Uterus (tissue), 4 donors: ENCODE data around the gene LYZL4. TPM values are rescaled to one million over a fixed set of nuclear protein-coding genes. Genes with fewer than 3 reads are reported as not detected.

ENCODE experiments used
- DNase-seq, 2 donors: peaks; one replicate each; pipeline ENCODE4 v3.0.0-alpha.2; 2019 to 2020
- H3K27ac ChIP-seq, 2 donors: fragments of 200-600 bp; sonication (generic); 1 replicate in 1 of 2; 2 replicates in 1 of 2; pipeline ENCODE4 v1.5.1; 2016 to 2018
- H3K27me3 ChIP-seq, 2 donors: fragments of 200-600 bp; sonication (generic); one replicate each; pipeline ENCODE4 v1.5.1; 2018 to 2019; ENCODE audit warnings: control low read depth in 1 of 2
- H3K36me3 ChIP-seq, 2 donors: fragments of 200-600 bp; sonication (generic); one replicate each; pipeline ENCODE4 v1.5.1; 2019; ENCODE audit warnings: control low read depth in 1 of 2
- H3K4me1 ChIP-seq, 2 donors: fragments of 200-600 bp; sonication (generic); one replicate each; pipeline ENCODE4 v1.5.1; 2018 to 2019; ENCODE audit warnings: control low read depth in 1 of 2
- H3K4me3 ChIP-seq, 2 donors: fragments of 200-600 bp; sonication (generic); 1 replicate in 1 of 2; 2 replicates in 1 of 2; pipeline ENCODE4 v1.5.1; 2018 to 2019; ENCODE audit warnings: mild to moderate bottlenecking in 1 of 2
- H3K9me3 ChIP-seq, 2 donors: fragments of 200-600 bp; sonication (generic); one replicate each; pipeline ENCODE4 v1.5.1; 2019; ENCODE audit warnings: control low read depth in 1 of 2
- POLR2A ChIP-seq, 2 donors: fragments of 450-650 bp; IDR thresholded peaks; one replicate each; pipeline ENCODE4 v1.6.1; 2016; ENCODE audit warnings: antibody characterized with exemption in 2 of 2, mild to moderate bottlenecking in 1 of 2, moderate library complexity in 1 of 2
- intact Hi-C: fragments of 100-400 bp; cut with DNase I; formaldehyde crosslinking; loops from one replicate; pipeline ENCODE4 v1.15.1; 2023; ENCODE audit warnings: low total_unique reads
- total RNA-seq, 4 donors: library from RNA; depleted of rRNA in 3 of 4; stranded (reverse); fragments of >200 nt in 3 of 4; gene quantifications; one replicate each; pipeline versions ENCODE4 v1.1.0 to v1.2.4, GENCODE V29; 2014 to 2023
- TF ChIP-seq, protein P1 (sequence below), 4 experiments: fragments of 200-600 bp in 2 of 4; fragments of 450-650 bp in 2 of 4; sonication (generic) in 2 of 4; IDR thresholded peaks; one replicate each; pipeline ENCODE4 v1.5.1; 2016 to 2019; ENCODE audit warnings: antibody characterized with exemption in 4 of 4, mild to moderate bottlenecking in 2 of 4, moderate library complexity in 1 of 4
- donor health status: DM: yes; HTN: yes; CAD: no.

Gene LYZL4
- total RNA-seq, 4 donors from 2014 or later = not detected

DNA sequence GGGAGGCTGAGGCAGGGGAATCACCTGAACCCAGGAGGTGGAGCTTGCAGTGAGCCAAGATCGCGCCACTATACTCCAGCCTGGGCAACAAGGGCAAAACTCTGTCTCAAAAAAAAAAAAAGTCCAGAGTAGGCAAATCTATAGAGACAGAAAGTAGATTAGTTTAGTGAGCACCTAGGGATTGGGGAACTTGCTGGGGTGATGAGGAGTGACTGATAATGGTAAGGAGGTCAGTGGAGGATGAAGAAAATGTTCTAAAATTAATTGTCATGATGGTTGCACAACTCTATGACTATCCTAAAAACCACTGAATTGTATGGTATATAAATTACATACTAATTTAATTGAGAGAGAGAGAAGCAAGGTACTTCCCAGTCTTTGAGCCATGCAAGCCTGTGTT is 27.8 kb upstream of the LYZL4 start:
- H3K27me3 ChIP-seq = no peaks in the 10 kb centered on the region
- intact Hi-C loops = no loop called here

DNA sequence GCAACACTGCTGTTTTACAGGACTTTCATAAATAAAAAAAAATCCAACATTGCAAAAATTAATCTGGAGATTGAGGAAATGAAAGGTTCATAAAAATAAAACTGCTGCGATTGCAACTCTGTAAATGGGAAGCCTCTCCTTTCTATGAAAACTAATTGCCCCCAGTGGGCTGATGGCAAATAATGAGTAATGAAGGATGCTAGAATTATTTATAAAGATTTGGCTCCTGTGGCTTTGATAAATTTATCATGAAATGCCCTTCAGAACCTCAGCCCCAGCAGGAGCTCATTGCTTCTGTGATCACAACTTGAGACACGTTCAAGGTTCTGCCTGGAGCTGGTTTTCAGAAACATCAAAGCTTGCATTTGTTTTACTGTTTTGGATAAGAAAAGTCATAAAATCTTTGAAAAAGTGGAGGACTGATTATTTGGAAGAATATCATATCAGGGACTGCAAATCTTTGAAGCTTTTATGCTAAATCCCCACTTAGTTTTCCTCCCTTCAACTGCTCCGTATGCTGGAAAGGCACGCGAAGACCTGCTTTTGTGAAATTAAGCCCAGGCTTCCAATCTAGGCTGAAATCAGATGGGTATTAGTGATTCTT is 24.5 kb upstream of the LYZL4 start:
- intact Hi-C loops = no loop called here
- Histone ChIP-seq H3K9me3 (no peaks in the 10 kb centered on the region), H3K27ac (no peak overlapping the region), H3K27me3 (no peaks in the 10 kb centered on the region), H3K4me3 (no peak overlapping the region), H3K36me3 (no peaks in the 10 kb centered on the region), H3K4me1 (no peaks in the 10 kb centered on the region)
- no peak for TF ChIP-seq POLR2A (IDR thresholded peaks at IDR 0.05)
- TF ChIP-seq, protein P1, sequence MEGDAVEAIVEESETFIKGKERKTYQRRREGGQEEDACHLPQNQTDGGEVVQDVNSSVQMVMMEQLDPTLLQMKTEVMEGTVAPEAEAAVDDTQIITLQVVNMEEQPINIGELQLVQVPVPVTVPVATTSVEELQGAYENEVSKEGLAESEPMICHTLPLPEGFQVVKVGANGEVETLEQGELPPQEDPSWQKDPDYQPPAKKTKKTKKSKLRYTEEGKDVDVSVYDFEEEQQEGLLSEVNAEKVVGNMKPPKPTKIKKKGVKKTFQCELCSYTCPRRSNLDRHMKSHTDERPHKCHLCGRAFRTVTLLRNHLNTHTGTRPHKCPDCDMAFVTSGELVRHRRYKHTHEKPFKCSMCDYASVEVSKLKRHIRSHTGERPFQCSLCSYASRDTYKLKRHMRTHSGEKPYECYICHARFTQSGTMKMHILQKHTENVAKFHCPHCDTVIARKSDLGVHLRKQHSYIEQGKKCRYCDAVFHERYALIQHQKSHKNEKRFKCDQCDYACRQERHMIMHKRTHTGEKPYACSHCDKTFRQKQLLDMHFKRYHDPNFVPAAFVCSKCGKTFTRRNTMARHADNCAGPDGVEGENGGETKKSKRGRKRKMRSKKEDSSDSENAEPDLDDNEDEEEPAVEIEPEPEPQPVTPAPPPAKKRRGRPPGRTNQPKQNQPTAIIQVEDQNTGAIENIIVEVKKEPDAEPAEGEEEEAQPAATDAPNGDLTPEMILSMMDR (IDR thresholded peaks at IDR 0.05) = no peak
- no peak for DNase-seq

More for the DNA sequence above, 27.8 kb upstream of the LYZL4 start:
- Histone ChIP-seq H3K4me3 (no peak overlapping the region), H3K27ac (no peak overlapping the region), H3K4me1 (no peaks in the 10 kb centered on the region), H3K36me3 (no peaks in the 10 kb centered on the region), H3K9me3 (no peaks in the 10 kb centered on the region)
- no peak for TF ChIP-seq POLR2A (IDR thresholded peaks at IDR 0.05)
- TF ChIP-seq, protein P1 (IDR thresholded peaks at IDR 0.05) = no peak
- no peak for DNase-seq

DNA sequence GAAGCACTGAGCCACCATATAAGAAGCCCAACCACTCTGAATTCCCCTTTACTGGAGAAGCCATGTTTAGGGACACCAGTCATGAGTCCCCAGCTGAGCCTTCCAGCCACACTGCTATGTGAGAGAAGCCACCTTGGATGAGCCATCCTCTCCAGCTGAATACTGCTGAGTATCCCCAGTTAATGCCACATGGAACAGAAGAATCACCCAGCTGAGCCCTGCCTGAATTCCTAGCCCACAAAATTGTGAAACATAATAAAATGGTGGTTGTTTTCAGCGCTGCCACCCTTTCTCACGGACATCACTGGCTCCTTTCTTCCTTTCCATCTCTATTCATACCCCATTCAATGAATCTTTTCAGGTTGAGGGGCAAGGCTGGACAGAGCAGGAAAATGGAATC is 22.1 kb upstream of the LYZL4 start:
- H3K9me3 ChIP-seq = no peaks in the 10 kb centered on the region
- TF ChIP-seq POLR2A (IDR thresholded peaks at IDR 0.05) = no peak
- TF ChIP-seq, protein P1 (IDR thresholded peaks at IDR 0.05) = no peak
- intact Hi-C loops = no loop called here
- no peaks in the 10 kb centered on the region for H3K27me3 ChIP-seq
- H3K36me3 ChIP-seq = no peaks in the 10 kb centered on the region
- no peak overlapping the region for H3K27ac ChIP-seq
- no peak for DNase-seq
- no peak overlapping the region for H3K4me3 ChIP-seq
- no peaks in the 10 kb centered on the region for H3K4me1 ChIP-seq

DNA sequence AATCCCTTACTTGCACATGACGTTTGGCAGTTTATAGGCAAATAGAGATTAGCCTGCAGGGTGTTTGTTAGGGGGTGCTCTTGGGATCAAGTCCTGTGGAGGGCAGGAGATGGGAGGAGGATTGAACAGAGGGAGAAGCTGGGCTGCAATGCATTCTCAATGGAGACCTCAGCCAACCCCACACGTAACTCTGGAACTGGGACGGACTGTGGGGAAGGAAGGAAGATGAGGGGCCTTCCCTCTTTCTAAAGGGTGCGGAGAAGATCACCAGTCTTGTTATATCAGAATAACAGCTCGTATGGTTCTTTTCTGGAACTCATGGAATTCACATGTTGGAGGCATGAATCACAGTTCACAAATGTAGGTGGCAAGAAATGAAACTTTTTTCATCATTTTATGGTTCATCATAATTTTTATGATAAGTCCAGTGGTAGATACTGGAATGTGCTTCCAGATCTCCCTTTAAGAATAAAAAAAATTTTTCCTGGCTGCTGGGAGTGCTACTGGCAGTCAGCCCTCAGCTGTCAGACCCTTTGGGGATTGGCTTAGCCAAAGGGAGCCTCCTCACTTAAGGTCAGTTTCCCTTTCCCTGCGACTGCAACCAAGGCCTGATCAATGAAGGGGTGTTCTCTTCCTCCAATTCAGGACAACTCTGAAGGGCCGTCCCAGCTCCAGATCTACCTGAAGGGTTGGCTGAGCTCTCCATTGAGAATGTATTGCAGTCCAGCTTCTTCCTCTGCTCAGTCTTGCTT is 20.5 kb upstream of the LYZL4 start:
- TF ChIP-seq, protein P1 (IDR thresholded peaks at IDR 0.05) = no peak
- TF ChIP-seq POLR2A (IDR thresholded peaks at IDR 0.05) = no peak
- no peaks in the 10 kb centered on the region for H3K27me3 ChIP-seq
- DNase-seq = no peak
- intact Hi-C loops = no loop called here
- H3K36me3 ChIP-seq = no peaks in the 10 kb centered on the region
- H3K27ac ChIP-seq = no peak overlapping the region
- no peaks in the 10 kb centered on the region for H3K9me3 ChIP-seq
- no peaks in the 10 kb centered on the region for H3K4me1 ChIP-seq
- H3K4me3 ChIP-seq = no peak overlapping the region

DNA sequence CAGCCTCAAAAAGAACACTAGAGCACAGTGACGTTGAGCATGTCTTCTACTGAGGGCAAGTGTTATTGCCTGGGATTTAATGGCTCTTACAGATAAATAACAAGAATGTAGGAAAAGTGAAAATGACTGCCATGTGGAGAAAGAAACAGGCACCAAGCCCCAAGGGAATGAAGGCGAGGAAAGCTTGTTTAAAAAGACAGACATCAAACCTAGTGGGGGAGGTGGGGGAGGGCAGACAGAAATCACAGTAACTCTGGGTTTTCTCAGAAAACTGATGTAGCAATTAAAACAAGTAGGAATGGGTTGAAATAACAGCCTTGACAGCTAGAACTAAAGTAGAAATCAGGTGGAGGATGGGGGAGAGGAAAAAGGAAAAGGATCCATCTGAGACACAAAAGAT is 18.4 kb upstream of the LYZL4 start:
- Histone ChIP-seq H3K36me3 (no peaks in the 10 kb centered on the region), H3K4me3 (no peak overlapping the region), H3K4me1 (no peaks in the 10 kb centered on the region), H3K27me3 (no peaks in the 10 kb centered on the region), H3K27ac (no peak overlapping the region), H3K9me3 (no peaks in the 10 kb centered on the region)
- intact Hi-C loops = no loop called here
- TF ChIP-seq POLR2A (IDR thresholded peaks at IDR 0.05) = no peak
- TF ChIP-seq, protein P1 (IDR thresholded peaks at IDR 0.05) = no peak
- DNase-seq = no peak
